ENCODE results near the gene LRP1B.

DNA sequence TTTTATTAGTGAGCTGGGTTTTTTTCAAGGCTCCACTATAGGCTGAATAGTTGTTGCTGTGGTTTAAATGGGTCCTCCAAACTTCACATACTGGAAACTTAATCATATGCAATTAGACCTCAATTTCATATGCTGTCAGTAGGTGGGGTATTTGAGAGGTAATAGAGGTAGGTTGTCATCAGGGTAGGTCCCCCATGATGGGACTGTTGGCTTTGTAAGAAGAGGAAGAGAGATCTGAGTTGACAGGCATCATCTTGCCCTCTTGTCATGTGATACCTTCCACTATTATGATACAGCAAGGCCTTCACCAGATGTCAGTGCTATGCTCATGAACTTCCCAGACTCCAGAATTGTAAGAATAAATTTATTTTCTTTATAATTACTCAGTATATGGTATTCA is 819.4 kb downstream of the LRP1B start:
- no peak for TF ChIP-seq POLR2A (IDR thresholded peaks at IDR 0.05)
- TF ChIP-seq, protein P1, sequence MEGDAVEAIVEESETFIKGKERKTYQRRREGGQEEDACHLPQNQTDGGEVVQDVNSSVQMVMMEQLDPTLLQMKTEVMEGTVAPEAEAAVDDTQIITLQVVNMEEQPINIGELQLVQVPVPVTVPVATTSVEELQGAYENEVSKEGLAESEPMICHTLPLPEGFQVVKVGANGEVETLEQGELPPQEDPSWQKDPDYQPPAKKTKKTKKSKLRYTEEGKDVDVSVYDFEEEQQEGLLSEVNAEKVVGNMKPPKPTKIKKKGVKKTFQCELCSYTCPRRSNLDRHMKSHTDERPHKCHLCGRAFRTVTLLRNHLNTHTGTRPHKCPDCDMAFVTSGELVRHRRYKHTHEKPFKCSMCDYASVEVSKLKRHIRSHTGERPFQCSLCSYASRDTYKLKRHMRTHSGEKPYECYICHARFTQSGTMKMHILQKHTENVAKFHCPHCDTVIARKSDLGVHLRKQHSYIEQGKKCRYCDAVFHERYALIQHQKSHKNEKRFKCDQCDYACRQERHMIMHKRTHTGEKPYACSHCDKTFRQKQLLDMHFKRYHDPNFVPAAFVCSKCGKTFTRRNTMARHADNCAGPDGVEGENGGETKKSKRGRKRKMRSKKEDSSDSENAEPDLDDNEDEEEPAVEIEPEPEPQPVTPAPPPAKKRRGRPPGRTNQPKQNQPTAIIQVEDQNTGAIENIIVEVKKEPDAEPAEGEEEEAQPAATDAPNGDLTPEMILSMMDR (IDR thresholded peaks at IDR 0.05), result no peak
